Measurements from ENCODE around the gene PLCB4.

GRCh38 chr20:9246731-9247130 is 177.8 kb downstream of the PLCB4 start:
- no peak for TF ChIP-seq CTCF (conservative IDR thresholded peaks at IDR 0.05; ENCODE audit: low read length)
- no peak for TF ChIP-seq EZH2phosphoT487 (IDR thresholded peaks at IDR 0.05; ENCODE audit: borderline replicate concordance, low read depth, low read length)

All from OCI-LY7 (cell line).